Activated CD4-positive, alpha-beta T cell treated with anti-CD3 and anti-CD28 coated beads, Interleukin-2, Interleukin-4, amounts not matched to agents 100 ng/mL and 50 ng/mL, durations not matched to agents 16 hours and 8 hours (primary cell): ENCODE measurements around the gene SH3PXD2A.
"Not testable (repeated sequence)": the region's sequence is repeated elsewhere in the genome, so short reads cannot be mapped to it uniquely, and the experiment has no call there.

Experiments used
- DNase-seq: peaks from one replicate; pipeline ENCODE4 v3.0.0-alpha.2; 2020; ENCODE audit warnings: low spot score

The SH3PXD2A gene

DNA sequence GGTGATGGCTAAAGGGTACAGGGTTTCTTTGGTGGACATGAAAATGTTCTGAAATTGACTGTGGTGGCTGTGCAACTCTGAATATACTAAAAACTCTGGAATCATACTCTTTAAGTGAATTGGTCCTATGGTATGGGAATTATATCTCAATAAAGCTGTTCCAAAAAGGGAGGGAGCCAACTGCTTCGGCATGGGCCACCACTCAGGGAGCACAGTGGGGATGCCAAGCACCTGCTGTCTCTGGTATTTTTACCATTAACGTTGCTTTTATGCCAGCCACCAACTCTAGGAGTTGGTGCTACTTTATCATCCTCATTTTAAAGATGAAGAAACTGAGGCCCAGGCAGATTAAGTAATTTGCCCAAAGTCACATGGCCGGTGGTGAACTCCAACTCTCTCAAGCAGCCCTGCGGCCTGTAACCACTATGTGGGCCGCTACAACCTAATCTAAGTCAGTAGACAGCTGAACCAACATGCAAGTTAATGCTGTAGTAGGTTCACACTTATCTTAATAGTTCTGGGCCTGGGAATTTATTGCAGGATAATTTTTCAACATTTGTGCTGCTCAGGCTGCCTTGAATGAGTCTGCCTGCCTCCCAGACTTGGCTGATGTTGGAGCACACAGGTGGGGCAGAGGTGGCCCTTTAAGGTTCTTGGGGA, 20.8 kb downstream of the SH3PXD2A start:
- no peak for DNase-seq

DNA sequence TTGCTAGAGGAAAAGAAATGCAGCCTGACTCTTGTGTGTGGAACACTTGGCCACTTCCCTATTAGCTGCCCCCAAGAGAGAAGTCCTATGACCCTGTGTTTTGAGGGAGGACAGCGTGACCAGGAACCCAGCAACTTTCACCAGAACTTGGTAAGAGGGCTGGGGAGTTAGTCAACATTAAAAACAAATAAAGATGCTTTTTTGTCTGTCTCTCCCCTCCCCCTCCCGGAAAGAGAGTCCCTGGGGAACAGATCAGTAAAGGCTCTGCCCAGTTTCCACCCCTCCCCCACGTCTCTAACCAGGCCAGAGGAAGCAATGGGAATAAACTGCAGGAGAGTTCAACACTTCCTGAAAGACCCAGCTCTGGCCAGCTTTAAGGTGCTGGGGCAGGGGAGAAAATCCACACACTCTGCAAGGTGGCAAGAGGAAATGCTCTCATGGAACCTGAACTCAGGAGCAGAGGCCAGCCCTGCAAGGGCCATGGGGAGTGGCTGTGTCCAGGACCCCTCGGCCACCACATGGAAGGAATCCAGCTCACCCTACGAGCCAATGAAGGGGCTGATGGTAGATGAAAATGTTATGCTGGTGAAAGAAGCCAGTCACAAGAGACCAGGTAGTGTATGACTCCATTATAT, 21.5 kb downstream of the SH3PXD2A start:
- DNase-seq: no peak

DNA sequence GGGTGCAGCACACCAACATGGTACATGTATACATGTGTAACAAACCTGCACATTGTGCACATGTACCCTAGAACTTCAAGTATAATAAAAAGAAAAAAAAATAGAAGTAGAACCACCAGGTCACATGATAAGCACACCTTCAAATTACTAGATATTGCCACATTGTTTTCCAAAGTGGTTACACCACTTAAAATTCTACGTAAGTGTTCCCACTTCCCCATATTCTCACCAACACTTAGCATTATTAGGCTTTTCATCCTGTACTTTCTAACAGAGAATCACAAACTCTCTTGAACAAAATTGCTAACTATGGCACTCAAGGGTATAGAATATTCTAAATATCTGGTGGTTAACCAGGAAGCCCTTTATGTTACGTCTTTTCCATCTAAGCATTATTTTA, 22.6 kb downstream of the SH3PXD2A start:
- DNase-seq: no peak

DNA sequence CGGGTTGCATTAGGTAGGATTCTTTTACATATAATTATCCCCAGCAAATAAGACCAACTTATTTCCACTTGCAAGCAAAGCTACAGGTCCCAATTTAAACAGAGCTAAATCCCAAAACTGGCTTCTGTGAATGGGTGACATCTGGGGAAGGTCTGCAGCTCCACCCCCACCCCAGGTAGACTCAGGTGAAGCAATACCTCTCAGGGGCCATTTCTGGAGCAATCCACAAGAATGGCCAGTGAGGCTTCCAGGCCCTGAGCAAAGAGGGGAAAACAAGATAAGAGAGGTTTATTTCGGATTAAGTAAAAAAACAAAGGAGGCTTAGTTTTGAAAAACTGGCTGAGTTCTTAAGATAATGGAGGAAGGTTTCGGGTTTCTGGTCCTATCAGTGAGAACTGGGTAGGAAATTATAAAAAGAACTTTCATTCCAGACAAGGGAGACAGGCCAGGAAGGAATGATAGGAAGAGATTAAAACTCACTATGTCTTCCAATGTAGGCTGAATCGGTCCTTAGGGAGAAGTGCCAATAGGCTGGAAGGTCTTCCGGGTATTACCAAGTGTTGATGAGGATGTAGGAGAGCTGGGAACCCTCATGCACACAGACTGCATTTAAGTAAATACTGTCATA, 25.4 kb downstream of the SH3PXD2A start:
- DNase-seq: no peak

DNA sequence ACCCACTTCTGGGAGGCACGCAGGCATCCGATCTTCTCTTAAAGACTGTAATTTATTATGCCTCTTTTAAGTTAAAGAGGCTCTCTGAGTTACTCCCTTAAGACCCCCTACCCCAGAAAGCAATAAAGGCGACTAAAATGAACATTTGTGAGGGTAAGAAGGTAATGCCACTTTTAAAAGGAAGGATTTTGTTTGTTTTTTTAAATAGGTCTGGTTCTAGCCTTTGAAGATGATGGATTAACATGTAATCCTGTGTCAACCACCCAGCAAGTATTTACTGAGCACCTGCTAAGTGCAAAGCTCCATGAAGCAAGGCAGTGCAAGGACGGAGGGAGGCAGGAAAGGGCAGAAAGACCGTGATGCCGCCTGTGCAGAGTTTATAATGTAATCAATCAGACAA, 26.1 kb downstream of the SH3PXD2A start:
- no peak for DNase-seq

DNA sequence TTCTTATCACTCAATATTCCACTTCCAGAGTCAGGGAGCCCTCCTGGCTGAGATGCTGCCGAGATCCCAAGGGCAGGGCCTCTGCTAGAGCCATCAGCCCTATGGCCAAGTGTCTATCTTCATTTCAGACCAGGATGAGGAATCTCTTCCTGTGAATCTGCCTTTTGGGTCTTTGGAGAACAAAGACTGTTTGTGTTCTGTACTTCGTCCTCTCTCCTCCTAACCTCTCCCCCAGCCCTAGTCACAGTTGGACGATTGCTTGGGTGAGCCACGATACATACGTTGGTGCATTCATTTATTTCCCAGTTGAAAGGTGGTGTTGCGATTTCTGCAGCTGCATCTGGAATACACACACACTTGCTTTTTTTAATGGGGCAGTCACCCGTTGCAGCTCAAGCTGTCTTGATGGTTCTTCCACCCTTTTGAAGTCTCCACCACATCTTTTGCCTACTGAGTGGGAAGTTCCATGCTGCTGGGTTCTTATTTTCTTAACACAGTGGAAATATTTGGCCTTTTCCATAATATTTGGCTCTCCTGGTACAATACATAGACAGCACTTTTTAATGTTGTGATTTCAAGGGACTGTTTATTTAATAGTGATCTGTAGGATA, 26.7 kb downstream of the SH3PXD2A start:
- no peak for DNase-seq

DNA sequence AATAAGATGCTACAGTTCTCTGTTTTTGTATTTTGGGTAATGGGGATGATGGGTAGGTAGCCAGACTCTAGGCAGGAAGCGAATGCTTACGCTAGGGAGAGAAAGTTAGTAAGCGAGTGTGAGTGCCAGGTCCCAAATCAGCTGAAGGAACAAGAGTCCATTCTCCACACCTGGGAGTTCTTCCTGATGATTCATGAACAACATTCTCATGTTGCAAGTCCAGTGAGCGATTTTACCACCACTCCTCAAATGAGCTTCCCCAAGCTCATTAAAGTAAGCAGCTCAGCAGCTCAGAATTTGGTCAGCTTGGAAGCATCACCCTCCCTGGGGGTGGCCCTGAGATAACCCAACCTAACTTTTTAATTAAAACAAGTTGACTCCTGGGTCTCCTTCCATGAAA, 27.3 kb downstream of the SH3PXD2A start:
- no peak for DNase-seq

DNA sequence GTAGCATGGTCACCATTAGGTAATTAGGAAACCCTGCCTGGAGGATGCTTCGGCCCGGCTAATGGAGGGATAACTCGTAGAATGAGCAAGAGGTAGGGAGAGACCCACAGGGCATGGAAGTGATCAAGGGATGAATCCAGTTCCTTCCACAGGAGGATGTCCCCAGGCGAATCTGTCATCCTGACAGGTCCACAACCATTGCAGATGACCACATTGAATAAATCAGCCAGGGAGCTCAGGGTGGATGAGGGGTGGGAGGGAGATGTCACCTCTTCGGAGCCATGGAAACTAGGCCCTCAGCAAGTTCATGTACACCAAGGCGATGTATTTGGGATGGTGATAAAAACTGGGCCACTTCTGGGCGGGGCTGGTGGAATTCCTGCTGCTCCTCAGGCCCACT, 28.5 kb downstream of the SH3PXD2A start:
- DNase-seq: no peak

DNA sequence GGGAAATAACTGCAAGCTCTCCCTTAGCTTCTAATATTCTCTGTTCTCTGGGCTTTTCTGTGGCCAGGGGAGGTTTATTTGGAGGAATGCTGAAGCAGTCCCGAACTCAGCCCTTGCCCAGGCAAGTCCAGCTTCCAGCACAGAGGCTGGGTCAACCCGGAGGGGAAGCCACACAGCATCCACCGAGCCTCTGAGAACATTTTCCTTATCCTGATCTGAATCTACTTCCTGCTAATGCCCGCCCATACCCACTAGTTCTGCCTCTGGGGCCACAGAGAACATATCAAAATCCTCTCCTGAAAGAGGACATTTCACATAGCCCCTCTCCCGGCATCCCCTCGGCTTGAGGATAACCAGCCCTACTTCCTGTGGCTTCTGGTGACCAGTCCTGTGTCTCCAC, 31.1 kb downstream of the SH3PXD2A start:
- DNase-seq: no peak

DNA sequence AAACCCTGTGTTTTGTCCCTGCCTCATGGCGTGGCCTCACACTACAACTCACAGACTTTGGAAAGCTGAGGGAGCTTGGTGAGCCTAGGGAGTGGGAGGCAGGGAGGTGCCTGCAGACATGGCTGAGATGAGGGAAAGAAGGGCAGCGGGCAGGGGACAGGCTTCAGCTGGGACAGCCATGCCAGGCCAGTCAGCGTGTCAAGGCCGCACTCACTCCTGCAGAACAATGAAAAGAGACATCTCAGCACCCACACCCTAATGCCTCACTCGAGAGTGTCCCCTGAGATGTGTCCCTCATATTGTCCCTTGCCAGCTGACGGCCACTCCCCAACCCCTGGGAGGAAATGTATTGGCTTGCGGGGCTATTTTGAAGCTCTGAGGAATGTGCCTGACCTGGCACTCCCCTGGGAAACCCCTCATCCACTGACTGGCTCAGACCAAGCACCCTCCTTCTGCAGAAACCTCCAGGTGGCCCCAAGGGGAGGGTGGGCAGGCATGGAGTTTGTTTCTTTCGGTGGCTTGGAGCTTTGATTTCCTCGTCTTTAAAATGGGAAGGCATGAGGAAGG, 31.6 kb downstream of the SH3PXD2A start:
- DNase-seq: no peak

DNA sequence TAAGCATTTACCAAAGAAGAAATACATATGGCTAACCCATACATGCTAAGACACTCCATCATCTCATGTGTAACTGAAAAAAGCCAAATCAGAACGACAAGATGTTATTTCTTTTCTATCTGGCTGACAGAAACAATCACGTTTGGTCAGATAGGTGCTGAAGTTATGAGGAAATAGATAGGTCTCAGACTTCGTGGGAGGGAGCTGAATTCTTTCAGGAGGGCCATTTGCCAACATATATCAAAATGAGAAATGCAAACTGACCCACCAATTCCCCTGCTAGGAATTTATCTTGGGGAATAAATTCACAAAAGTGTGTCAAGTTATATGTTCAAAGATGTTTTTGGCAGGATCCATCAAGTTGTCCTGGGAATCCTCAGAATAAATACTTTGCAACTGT, 32.6 kb downstream of the SH3PXD2A start:
- DNase-seq: no peak

DNA sequence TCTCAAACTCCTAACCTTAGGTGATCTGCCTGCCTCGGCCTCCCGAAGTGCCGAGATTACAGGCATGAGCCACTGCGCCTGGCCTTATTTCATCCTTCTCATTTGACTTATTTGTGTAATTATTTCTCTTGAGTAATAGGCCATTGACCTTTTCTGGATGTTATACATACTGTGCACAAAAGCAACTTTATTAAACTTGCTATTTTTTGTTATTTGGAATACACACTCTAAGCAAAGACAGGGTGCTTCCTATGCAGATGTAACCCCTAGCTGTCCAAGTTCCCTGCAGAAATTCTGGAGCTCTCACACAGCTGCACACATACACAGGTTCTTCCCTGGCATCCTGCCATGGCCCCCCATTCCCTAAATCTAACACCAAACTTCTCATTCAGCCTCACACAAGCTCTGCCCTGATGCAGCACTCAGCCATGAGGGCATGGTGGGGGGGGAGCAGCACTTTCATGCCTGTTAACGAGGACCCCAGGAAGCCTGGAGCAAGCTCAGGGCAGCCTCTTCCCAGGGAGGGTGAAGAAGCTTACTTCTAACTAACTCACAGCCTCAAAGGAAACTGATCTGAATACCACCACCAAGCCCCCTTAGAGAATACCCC, 33.2 kb downstream of the SH3PXD2A start:
- no peak for DNase-seq

DNA sequence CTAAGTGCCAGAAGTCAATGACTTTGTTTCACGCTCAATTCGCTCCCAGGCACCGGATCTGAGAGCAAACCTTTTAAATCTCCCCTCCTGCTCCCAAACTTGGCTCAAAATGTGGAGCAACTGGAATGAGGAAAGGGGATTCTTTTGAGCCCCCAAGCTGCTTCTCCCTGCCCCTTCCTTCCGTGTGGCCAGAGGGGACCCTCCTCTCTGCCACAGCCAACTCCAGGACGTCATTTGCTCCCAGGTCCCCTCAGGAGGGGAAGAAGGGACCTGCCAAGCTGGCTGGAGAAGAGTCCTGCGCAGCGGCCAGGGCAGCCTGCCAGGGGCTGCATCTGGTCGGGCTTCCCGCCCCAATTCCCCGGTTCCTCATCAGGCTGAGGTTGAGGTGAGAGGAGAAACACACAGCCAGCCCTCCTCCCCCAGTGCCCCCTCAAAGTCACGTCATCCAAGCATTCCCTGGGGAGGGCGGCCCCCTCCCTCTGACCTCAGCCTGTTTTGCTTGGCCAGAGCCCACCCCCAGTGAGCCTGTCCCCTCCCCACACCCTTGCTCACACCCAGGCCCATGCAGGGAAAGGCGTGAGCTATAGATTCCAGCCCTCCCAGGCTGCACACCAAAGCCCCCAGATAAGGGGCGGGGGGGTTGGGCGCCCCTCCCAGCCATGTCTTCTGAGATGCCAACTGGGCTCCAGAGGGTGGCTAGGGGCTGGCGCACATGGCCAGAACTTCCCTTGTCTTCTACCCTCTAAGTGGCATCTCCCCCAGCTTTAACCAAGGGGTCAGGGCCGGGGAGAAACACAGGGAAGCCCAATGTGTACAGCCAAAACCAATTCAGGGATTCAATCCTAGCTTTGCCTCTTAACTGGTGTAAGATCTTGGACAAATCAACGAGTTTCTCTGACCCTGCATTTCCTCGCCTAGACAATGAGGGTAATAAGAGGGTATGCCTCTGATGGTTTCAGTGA, 35.0 kb downstream of the SH3PXD2A start:
- no peak for DNase-seq

DNA sequence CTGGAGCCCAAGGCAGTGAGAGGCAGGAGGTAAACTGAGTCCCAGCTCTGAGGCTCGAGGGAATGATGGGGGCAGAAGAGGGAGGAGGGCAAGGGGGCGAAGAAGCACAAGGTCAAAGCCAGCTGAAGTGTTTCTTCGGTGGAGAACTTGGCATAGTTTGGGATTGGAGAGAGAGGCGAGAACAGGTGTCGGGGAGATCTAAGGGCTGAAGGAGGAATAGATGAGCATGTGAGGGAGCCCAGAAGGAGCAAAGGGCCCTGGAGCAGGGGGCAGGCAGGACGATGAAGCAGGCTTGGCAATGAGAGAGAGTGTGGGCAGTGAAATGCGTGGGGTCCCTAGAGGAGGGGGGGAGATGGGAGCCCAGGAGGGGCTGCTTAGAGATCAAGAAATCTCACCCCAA, 35.9 kb downstream of the SH3PXD2A start:
- no peak for DNase-seq

DNA sequence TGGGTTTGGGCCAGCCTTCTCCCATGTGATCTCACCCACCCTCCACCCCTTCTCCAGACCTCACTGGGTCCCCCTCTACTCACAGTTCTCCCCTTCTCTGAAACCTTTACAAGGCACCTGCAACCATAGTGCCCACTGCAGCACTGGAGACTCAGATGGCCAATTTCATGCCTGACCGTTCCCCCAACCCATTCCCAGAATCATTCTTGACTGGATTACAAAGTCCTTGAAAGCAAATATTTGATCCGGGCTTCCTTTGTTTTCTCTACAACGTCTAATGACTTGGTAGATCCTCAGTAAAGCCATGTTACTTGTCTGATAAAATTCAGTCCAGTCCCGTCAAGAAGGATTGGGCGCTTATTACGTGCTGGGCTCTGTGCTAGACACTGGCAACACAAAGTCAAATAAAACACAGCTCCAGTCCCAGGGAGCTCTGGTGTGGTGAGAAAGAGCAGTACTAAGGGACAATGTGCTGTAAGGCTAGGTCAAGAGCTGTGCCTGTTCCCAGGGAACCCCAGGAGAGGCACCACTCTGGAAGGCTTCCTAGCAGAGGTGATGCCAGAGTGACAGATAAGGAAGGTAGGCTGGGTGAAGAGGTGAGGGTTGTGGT, 36.5 kb downstream of the SH3PXD2A start:
- no peak for DNase-seq

DNA sequence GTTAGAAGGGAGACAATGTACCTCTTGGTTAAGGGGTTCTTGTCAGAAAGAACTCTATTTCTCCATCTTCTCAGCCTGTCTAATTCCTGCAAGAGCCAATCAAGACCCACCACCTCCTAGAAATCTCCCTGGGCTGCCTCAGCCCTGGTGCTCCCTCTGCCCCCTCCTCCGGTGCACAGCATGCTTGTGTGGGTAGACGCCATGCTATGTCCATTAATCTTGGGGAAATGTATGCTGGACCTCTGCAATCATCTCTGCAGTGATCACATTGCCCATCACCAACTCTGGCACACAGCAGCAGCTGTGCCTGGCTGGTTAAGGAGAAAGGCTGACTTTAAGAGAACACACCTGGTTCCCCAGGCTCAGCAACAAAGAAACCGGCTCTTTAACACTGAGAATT, 37.3 kb downstream of the SH3PXD2A start:
- no peak for DNase-seq

DNA sequence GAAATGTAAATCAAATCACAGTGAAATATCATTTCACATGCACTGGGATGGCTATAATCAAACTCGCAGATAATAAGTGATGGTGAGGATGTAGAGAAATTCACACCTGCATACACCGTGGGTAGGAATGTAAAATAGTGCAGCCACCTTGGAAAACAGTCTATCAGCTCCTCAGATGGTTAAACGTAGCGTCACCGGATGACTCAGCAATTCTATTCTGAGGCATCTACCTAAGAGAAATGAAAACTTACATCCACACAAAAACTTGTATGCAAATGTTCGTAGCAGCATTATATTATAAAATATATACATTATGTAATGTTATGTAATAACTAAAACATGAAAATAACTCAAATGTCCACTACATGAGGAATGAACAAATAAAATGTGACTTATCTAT, 38.9 kb downstream of the SH3PXD2A start:
- DNase-seq: no peak

DNA sequence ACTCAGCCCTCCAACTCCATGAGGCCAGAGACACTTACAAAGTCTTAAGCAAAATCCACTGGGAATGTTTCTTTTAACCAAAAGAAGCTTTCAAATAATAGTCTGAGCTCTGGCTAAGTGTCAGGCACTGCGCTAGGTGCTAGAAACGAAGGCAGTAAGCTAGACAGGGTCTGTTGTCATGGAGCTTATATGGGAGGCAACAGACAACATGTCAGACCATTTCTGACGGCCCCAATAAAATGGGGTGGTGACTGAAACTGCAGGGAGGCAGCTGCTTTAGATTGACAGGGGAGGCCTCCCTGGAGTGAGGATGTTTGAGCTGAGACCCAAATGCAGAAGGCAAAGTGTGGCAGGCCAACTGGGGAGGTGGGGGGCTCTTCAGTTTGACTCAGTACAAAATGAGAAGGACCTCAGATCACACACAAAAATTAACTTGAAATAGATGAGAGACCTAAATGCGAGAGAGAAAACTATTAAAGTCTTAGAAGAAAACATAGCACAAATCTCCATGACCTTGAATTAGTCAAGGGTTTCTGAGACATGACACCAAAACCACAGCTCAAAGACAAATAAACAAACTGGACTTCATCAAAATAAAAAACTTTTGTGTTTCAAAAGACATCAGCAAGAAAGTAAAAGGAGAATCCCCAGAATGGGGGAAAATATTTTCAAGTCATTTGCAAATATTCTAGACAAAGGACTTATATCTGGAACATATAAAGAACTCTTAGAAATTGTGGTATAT, 40.6 kb downstream of the SH3PXD2A start:
- no peak for DNase-seq

DNA sequence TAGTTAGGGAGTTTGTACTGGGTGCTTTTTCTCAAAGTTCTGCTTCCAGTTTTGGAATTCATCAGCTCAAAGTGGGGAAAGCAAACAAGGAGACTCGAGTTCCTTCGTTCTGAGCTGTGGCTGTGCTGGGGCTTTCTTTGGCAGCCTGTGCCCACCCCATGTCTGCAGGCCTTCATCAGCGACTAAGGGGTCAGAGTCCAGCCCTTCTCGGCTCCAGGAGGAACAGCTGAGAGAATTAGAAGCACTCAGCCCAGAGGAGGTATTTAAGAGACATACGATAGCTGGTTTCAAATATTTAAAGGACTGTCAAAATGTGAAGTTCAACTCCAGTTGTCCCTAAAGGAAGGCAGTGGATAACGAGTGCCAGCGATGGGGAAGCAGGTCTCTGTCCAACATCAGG, 41.3 kb downstream of the SH3PXD2A start:
- DNase-seq: no peak

DNA sequence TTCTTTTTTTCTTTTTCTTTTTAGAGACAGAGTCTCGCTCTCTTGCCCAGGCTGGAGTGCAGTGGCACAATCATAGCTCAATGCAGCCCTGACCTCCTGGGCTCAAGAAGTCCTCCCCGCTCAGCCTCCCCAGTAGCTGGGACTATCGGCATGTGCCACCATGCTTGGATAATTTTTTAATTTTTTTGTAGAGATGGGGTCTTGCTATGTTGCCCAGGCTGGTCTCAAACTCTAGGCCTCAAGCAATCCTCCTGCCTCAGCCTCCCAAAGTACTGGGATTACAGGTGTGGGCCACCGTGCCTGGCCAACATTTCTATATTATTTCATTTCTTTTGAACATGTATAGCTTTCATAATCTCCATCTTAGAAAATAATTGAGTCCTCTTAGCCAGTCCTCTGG, 42.1 kb downstream of the SH3PXD2A start:
- DNase-seq: not testable (repeated sequence)
